Activated naive CD8-positive, alpha-beta T cell treated with anti-CD3 and anti-CD28 coated beads for 36 hours (primary cell): Measurements from ENCODE around the gene NR2F2. TPM values are rescaled to one million over a fixed set of nuclear protein-coding genes. Genes with fewer than 3 reads are reported as not detected.
A peak's percentile ranks its signal among the peaks of the same experiment; 100 is the strongest.

Experiments used
- DNase-seq: peaks from one replicate; pipeline ENCODE4 v3.0.0; 2021
- H3K27ac Mint-ChIP-seq: one replicate; pipeline ENCODE4 v1.8.0; 2022; ENCODE audit warnings: mild to moderate bottlenecking, moderate library complexity, mixed read lengths
- H3K27me3 Mint-ChIP-seq: one replicate; pipeline ENCODE4 v1.8.0; 2022; ENCODE audit warnings: mild to moderate bottlenecking, mixed read lengths
- H3K36me3 Mint-ChIP-seq: one replicate; pipeline ENCODE4 v1.8.0; 2021; ENCODE audit warnings: mild to moderate bottlenecking, mixed read lengths
- H3K4me1 Mint-ChIP-seq: one replicate; pipeline ENCODE4 v1.8.0; 2021; ENCODE audit warnings: mixed read lengths
- H3K4me3 Mint-ChIP-seq: one replicate; pipeline ENCODE4 v1.8.0; 2022; ENCODE audit warnings: mild to moderate bottlenecking, moderate library complexity, mixed read lengths
- H3K9me3 Mint-ChIP-seq: one replicate; pipeline ENCODE4 v1.8.0; 2022; ENCODE audit warnings: mixed read lengths
- total RNA-seq, 2 experiments: library from RNA; stranded (reverse); gene quantifications; one replicate each; pipeline ENCODE4 v1.2.3, GENCODE V29; 2021

The NR2F2 gene
- total RNA-seq, 2 experiments from 2014 or later: not detected

- H3K27ac Mint-ChIP-seq: no peak overlapping the region
- H3K4me3 Mint-ChIP-seq: peak overlapping the region; percentile 4
- peaks cover 2% of the 10 kb centered on the region for H3K36me3 Mint-ChIP-seq
- H3K4me1 Mint-ChIP-seq: peaks cover 12% of the 10 kb centered on the region
- no peak for DNase-seq
- peaks cover 8% of the 10 kb centered on the region for H3K9me3 Mint-ChIP-seq
- H3K27me3 Mint-ChIP-seq: peaks cover 94% of the 10 kb centered on the region
Observed at GRCh38 chr15:96340598-96341512, 10.4 kb downstream of the NR2F2 start.

DNA sequence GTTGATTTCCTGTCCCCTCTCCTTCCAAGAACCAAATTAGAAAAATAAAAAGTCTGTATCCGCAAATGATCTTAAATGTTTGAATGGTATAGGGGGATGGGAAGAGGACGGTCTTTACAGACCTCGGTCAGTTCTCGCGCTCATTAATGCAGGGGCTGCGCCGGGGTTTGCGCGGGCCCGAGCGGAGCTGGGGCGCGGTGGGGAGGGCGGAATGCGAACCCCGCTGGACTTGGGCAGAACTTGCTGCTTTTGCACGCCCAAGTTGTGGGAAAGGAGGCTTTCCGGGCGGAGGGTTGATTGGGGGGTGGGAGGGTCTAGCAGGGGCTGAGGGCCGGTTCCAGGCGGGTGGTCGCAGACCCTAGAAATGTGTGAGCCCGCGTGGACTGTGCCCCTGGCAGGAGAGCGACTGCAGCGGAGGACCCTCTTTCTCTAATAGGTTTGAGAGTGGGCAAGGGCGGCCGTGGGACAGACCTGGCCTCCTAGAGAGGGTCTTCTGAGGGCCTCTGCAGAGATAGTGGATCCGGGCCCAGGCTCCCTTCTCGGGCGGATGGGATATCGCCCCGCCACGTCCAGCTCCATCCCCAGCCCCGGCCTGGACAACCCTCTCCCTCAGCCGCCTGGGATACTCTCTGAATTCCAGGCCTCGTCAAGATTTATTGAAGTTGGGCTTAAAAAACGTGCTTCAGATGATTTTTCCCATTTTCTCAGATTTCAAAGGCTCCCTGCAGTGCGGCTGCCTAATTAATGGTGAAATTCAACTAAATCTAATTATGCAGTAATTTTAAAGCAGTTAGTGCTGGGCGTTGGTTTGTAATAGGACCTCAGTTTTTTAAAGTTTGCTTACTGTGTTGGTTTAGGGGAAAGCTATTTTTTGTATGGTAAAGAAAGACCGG is 11.3 kb downstream of the NR2F2 start:
- H3K27ac Mint-ChIP-seq: no peak overlapping the region
- no peak for DNase-seq

GRCh38 chr15:96342406-96343112 is 12.1 kb downstream of the NR2F2 start:
- no peak overlapping the region for H3K27ac Mint-ChIP-seq
- peaks cover 2% of the 10 kb centered on the region for H3K36me3 Mint-ChIP-seq
- no peak overlapping the region for H3K4me3 Mint-ChIP-seq
- H3K4me1 Mint-ChIP-seq: peaks cover 12% of the 10 kb centered on the region
- no peak for DNase-seq
- H3K27me3 Mint-ChIP-seq: peaks cover 94% of the 10 kb centered on the region
- H3K9me3 Mint-ChIP-seq: peaks cover 3% of the 10 kb centered on the region

More for the DNA sequence above, 11.3 kb downstream of the NR2F2 start:
- Mint-ChIP-seq H3K36me3 (peaks cover 2% of the 10 kb centered on the region), H3K27me3 (peaks cover 94% of the 10 kb centered on the region), H3K4me3 (peak overlapping the region; percentile 4), H3K9me3 (peaks cover 8% of the 10 kb centered on the region), H3K4me1 (peaks cover 12% of the 10 kb centered on the region)

- peaks cover 12% of the 10 kb centered on the region for H3K4me1 Mint-ChIP-seq
- peaks cover 96% of the 10 kb centered on the region for H3K27me3 Mint-ChIP-seq
- no peak overlapping the region for H3K4me3 Mint-ChIP-seq
- H3K9me3 Mint-ChIP-seq: peaks cover 3% of the 10 kb centered on the region
- peak overlapping the region; percentile 25 for H3K27ac Mint-ChIP-seq
- DNase-seq: no peak
- peaks cover 2% of the 10 kb centered on the region for H3K36me3 Mint-ChIP-seq
Observed at GRCh38 chr15:96343113-96344059, 12.9 kb downstream of the NR2F2 start.

DNA sequence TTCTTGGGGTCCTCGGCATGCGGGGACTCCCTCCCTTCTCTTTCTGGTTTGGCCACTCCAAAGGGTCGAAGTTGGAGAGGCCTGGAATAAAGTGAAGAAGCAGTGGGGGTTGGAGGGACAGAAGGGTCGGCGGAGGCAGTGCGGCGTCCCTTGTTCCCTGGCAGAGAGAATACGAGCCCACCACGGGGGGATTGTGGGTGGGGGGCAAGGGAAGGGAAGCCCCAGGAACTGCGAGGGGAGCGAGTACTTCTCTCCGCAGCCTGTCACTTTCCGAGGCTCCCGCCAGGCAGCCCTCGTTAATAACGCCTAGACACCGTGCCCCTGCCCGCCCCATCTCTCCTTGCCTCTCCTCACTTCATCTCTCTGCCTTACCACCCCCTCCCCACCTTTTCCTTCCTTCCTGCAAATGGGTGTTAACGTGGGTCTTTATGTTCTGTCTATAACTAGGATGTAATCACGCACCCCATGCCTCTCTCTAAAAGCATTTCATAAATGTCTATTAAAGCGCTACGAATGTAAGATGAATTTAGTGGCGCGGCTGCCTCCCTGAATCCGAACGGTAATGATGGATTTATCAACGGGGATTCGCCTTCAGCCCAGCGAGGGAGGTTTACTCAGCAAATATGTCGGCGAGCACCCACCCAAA is 13.7 kb downstream of the NR2F2 start:
- H3K4me1 Mint-ChIP-seq: peaks cover 12% of the 10 kb centered on the region
- peaks cover 98% of the 10 kb centered on the region for H3K27me3 Mint-ChIP-seq
- H3K36me3 Mint-ChIP-seq: peaks cover 2% of the 10 kb centered on the region
- H3K4me3 Mint-ChIP-seq: no peak overlapping the region
- peaks cover 3% of the 10 kb centered on the region for H3K9me3 Mint-ChIP-seq
- H3K27ac Mint-ChIP-seq: no peak overlapping the region
- DNase-seq: no peak

- Mint-ChIP-seq H3K27ac (no peak overlapping the region), H3K36me3 (peaks cover 2% of the 10 kb centered on the region), H3K9me3 (peaks cover 3% of the 10 kb centered on the region), H3K4me3 (no peak overlapping the region), H3K4me1 (peaks cover 12% of the 10 kb centered on the region), H3K27me3 (peaks cover 98% of the 10 kb centered on the region)
- no peak for DNase-seq
Observed at GRCh38 chr15:96344706-96345559, 14.4 kb downstream of the NR2F2 start.

DNA sequence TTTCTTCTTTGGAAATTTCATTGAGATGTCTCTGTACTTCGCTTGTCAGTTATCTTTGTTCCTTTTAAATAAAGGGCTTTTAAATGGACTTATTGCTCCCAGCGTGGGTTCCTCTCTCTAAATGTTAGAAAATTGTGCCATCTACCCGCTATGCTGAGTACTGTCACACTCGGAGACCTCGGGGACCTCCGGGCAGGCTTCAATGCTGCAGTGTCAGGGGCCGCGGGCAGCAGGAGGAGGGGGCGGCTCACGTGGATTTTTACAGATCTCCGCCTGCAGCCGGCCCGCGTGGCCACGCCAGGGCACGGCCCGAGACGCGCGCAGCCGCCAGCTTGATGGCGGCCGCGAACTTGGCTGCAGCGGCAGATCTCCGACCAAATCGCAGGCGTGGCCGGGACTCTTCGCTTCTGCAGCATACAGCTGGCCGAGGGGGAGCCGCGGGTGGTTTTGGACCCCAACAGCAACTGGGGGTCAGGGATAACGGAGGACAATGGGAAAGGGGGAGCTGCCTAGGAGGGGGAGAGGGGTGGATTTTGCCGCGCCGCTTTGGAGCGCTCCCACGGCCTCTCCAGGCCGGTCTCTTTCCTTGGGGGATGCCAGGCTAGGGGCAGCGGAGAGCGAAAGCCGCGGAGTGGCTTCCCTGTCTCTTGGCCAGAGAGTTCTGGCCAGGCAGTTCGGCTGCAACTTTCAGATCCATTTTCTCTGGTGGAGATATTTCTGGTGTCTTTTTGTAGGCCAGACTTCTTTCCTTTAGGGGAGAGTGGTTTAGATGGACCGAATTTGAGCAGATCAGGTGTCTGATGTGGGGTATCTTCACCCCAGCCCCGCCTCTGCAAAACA is 15.3 kb downstream of the NR2F2 start:
- H3K4me1 Mint-ChIP-seq: peaks cover 8% of the 10 kb centered on the region
- peaks cover 2% of the 10 kb centered on the region for H3K9me3 Mint-ChIP-seq
- peaks cover 98% of the 10 kb centered on the region for H3K27me3 Mint-ChIP-seq
- H3K4me3 Mint-ChIP-seq: no peak overlapping the region
- DNase-seq: no peak
- H3K36me3 Mint-ChIP-seq: peaks cover 2% of the 10 kb centered on the region
- no peak overlapping the region for H3K27ac Mint-ChIP-seq

- Mint-ChIP-seq H3K27me3 (peaks cover 100% of the 10 kb centered on the region), H3K9me3 (no peaks in the 10 kb centered on the region), H3K4me3 (no peak overlapping the region), H3K27ac (no peak overlapping the region), H3K36me3 (peaks cover under 1% of the 10 kb centered on the region), H3K4me1 (peaks cover 7% of the 10 kb centered on the region)
- DNase-seq: no peak
Observed at GRCh38 chr15:96346409-96346970, 16.0 kb downstream of the NR2F2 start.

- Mint-ChIP-seq H3K27ac (no peak overlapping the region), H3K27me3 (peaks cover 98% of the 10 kb centered on the region), H3K4me3 (no peak overlapping the region), H3K9me3 (no peaks in the 10 kb centered on the region), H3K4me1 (peaks cover 7% of the 10 kb centered on the region), H3K36me3 (no peaks in the 10 kb centered on the region)
- DNase-seq: no peak
Observed at GRCh38 chr15:96347181-96348111, 16.9 kb downstream of the NR2F2 start.

DNA sequence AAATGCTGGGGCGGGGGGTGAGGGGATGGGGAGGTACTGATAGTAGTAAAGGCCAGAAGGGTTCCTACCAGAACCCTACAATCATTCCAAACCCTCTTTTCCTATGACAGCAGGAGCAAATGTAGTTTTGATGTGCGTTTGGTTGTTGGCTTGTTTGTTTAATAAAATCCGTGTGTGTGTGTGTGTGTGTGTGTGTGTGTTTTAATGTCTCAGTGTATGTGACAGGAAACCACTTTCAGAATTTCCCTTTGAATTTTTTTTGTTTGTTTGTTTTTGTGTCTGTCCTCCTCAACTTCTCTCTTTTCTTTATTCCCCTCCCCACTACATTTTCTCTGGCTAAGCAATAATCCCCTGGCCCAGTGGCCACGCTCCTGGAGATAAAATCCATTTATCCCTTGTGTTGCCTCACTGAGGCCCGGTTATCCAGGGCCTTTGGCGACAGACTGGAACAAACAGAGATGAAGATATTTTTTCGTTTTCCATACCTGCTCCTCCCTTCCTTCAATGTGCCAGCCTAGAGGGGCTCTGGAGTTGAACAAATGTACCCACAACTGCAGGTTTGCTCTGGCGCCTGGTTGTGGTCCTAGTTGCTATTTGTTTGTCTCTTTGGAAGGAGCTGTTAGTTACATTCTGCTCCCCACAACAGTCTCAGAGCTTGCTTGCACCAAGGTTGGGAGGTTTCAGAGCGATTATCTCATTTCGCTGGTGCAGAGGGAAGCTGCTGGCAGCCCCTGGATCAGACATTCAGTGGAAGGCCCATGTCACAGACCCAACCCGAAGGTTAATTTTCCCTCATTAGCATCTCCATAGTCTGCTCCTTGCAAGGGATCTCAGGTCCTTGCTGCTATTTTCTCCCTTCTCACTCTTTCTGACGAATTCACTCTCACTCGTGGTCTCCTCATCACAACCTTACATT is 17.9 kb downstream of the NR2F2 start:
- Mint-ChIP-seq H3K27ac (no peak overlapping the region), H3K4me1 (peaks cover 5% of the 10 kb centered on the region), H3K9me3 (no peaks in the 10 kb centered on the region), H3K27me3 (peaks cover 98% of the 10 kb centered on the region), H3K4me3 (no peak overlapping the region), H3K36me3 (no peaks in the 10 kb centered on the region)
- no peak for DNase-seq
